Eye (tissue), 1 donor: ENCODE results near the gene ISM2.
A peak's percentile ranks its signal among the peaks of the same experiment; 100 is the strongest.

Experiments
- DNase-seq: peaks from one replicate; pipeline ENCODE4 v3.0.0-alpha.2; 2015

The ISM2 gene

DNA sequence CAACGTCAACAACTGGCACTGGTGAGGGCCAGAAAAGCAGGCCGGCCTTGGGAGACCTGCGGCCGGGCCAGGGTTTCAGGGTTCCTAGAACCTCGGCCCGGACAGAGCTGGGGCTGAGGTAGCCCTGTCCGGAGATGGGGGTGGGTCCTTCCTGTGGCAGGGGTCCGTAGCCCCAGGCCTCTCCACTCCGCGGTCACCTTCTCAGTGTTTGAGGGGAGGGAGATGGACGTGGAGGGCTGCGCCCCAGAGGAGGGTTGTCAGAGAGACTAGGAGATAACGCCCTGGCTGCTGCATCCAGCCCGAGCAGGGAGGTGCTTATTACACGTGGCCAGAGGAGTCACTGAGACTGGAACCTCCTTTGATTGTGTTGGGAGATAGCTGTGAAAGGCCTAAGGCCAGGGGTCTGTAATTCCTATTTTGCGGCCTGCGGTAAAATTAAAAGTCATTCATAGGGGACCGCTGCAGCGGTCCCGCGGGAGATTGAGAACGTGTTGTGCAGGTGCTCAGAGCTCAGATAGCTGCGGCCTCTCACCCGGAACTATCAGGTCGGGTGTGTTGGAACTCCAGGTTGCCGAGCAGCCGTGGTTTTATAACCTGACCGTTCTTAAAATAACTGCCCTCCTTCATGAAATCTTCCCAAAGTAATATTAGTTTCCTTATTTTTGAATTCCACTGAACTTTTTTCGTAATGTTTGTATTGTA, 40.2 kb downstream of the ISM2 start:
- DNase-seq: no peak

DNA sequence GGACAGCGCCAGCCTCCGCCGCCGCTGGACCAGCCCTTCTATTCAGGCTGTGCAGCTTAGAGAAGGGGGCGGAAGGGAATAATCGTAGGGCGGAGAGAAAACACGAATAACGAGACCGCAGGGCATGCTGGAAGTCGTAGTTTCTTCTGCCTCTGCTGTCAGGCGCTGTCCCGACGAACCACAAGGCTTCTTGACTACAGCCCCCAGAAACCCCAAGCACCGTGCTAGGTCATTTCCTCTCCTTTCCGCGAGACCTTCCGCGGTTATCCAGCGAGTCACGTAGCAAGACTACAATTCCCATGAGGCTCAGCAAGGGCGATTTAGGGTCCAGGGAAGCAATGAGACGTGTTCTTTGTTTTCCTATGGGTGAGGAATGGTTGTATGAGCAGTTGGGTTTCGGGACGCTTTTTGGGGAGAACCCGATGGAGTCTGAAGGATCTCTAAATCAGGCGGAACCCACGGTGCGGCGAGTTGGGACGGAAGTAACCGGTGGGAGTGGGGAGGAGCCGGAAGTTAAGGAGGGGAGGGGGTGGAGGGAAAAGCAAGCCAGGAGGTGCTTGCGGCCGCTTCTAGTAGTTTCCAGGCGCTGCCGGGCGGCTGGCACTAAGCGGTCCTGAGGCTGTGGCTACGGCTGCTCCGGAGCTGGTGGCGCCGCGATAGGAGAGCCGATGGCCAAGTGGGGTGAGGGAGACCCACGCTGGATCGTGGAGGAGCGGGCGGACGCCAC, 40.9 kb downstream of the ISM2 start, which contains the start of the genes AHSA1 and VIPAS39:
Gene AHSA1, plus strand, starts transcription at position 572 of the 727 bp plus-strand sequence. Its CDS starts 97 bp downstream, at position 669.
Gene VIPAS39, minus strand, starts transcription at position 80 of the 727 bp plus-strand sequence. CDS start 3,499 bp downstream, outside the sequence.
- peak; percentile 99 for DNase-seq

- DNase-seq: no peak
These were observed 41.5 kb downstream of the ISM2 start for GRCh38 chr14:77457115-77457521.

- no peak for DNase-seq
These were observed 42.5 kb downstream of the ISM2 start for GRCh38 chr14:77455966-77456640.

DNA sequence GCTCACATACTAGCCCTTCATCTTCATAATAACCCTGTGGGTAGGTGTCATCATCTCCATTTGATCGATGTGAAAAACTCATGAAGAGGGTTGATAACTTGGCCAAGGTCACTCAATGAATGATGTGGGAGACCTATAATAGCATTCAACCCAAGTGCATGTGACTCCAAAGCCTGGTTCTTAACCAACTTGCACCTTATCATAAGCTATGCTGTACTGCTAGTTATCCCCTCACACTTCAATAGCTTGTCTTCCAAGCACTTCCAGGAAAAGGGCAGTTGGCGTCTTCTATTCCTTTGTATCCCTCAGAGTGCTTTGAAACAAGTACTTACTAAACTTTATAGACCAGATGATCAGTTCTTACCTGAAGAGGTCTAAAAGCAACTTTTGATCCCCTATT, 56.4 kb downstream of the ISM2 start:
- DNase-seq: no peak

DNA sequence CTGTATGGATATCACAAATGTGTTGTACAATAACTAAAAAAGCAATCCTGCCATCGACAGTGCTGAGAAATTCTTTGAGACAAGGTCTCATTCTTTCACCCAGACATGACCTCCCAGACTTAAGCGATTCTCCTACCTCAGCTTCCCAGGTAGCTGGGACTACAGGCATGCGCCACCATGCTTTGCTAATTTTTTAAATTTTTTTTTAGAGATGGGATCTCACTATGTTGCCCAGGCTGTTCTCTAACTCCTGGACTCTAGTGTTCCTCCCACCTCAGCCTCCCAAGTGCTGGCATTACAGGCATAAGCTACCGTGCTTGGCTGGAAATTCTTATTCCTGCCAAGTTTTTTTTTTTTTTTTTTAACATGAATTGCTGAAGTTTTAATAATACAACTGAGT, 58.8 kb downstream of the ISM2 start:
- no peak for DNase-seq

DNA sequence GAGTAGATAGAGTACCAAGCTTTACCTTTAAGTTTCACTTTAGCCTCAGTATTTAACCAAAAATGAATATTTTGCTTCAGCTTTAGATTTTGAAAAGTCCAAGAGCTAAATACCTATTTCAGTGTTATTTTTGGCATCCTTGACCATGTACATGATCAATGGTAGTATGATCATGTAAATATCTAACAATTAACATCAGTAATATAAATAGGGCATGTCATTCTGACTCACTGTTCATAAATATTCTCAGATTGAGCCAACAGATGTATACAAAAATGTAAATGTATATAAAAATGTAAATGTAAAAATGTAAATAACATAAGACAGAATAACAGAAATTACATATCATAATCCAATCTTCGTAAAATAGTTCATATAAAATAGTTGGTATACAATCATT, 60.0 kb downstream of the ISM2 start:
- DNase-seq: no peak

DNA sequence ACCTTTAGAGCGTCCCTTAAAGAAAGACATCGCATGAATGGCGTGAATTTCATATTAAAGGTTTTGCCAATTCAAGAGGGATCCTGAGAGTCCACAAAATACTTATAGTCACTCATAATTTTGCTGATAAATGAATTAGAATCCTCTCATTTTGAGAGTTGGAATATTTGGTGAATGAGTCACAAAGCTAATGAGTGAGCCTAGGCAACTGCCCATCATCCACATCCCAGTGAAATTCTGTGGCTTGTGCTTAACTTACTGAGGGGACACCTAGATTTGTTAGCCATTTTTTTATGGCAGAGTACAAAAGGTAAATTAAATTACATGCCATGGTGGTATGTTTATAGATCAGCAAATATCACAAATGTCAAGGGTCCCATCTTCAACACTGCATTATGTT, 62.6 kb downstream of the ISM2 start:
- no peak for DNase-seq

GRCh38 chr14:77426396-77426795, 72.2 kb downstream of the ISM2 start:
- no peak for DNase-seq

DNA sequence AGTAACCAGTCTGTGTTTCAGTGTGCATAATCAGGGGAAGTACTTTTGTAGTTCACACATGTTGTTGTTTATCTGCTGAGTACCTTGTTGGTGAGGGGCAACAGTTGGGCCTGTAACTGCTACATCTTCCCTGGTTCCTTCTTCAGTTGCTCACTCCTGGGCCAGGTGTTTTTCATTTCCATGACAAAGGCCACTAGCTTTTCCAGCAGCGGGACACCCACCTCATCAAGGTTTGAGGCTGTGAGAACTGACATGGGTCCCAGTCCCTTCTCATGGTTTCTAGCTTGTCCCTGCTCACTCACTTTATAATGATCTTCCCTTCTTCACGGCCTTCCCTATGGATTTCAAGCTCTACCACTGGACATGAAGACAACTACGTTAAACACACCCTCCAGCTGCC, 73.8 kb downstream of the ISM2 start:
- DNase-seq: no peak
